ENCODE data around the gene ACTR1A.

Gene ACTR1A

GRCh38 chr10:102452672-102453340, 49.7 kb downstream of the ACTR1A start:
- peak; percentile 89 for DNase-seq

- DNase-seq, result no peak
Measured at GRCh38 chr10:102451105-102451969, 51.2 kb downstream of the ACTR1A start, which contains the start of gene C10orf95. TSS of gene C10orf95 (minus strand) at chr10:102451543. CDS start at chr10:102451093, 450 bp downstream.

GRCh38 chr10:102450374-102451104, 52.0 kb downstream of the ACTR1A start:
- peak; percentile 91 for DNase-seq

GRCh38 chr10:102450124-102450373, 52.5 kb downstream of the ACTR1A start:
- no peak for DNase-seq

GRCh38 chr10:102449321-102450123, 53.0 kb downstream of the ACTR1A start:
- DNase-seq, result peak; percentile 90

DNA sequence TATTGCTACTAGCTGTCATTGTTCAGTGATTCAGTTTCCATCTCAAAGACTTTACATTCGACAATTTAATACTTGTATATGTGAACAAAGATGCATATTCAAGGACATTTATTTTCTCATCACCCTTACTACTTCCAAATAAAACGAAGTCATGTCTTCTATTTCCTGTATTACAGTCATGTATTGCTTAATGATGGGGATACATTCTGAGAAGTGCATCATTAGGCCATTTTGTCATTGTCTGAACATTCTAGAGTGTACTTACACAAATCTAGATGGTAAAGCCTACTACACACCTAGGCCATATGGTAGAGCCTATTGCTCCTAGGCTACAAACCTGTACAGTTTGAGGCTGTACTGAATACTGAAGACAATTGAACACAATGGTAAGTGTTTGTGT, 57.7 kb downstream of the ACTR1A start:
- DNase-seq, result no peak

GRCh38 chr10:102438374-102438773, 64.1 kb downstream of the ACTR1A start:
- no peak for DNase-seq

DNA sequence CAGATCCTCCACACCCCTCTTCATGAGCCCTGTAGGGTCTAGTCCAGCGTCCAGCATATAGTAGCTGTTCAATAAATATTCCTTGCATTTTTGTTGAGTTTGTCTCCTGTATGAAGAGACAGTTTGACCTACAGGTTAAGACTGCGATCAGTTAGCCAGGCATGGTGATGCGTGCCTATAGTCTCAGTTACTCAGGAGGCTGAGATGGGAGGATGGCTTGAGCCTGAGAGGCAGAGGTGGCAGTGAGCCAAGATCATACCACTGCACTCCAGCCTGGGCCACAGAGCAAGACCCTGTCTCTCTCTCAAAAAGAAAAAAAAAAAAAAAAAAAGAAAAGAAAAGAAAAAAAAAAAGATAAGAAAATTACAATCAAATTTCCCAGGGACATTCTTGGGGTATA, 65.0 kb downstream of the ACTR1A start:
- DNase-seq, result no peak

DNA sequence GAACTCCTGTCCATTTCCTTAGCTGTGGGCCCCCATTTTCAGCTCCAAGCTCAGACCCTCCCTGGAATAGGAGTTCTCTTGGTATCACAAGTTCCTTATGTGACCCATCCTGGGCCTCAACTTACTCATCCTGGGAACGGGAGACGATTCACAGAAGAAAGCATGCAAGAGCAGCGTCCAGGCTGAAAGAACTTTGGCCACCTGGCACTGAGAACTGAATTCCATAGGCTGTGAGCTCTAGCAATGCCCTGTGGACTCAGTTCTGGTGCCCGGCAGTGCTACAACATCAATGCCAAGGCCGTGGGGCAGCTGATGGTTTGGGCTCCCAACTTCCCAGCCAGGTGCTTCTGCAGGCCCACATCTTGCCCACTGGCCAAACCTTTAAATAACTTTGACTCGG, 66.2 kb downstream of the ACTR1A start:
- no peak for DNase-seq

- peak; percentile 79 for DNase-seq
Measured at GRCh38 chr10:102435529-102436233, 66.8 kb downstream of the ACTR1A start.

GRCh38 chr10:102435133-102435497, 67.4 kb downstream of the ACTR1A start:
- DNase-seq, result no peak

DNA sequence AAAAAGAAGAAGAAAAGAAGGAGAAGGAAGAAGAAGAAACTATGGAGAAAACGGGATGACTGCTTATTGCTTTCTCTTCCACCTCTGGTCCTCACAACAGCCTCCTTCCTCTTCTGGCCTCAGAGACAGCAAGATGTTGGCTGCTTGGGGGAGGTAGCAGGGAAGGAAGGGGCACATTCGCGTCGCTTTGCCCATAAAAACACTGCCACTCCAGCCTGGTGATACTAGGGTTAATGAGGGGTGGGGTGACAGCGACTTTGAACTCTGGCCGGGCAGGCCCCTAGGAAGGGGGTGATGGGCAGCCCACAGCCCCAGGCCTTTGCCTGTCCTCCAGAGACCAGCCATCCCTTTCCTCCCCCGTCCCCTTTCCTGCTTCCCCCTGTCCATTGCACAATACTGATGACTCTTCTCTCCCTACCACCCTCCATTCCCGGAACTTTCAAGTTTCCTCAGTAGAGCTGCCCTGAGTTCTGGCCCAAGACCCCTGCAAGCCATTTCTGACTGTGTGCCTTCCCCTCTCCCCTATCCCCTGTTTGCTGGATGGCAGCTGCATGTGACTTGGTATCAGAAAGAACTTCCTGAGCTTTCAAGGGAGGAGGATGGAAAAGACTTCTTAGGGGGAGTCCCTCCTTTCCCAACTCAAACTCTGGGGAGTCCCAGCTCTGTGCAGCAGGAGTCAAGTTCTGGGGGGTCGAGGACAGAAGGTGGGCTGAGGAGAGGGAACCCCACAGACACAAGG, 67.9 kb downstream of the ACTR1A start:
- DNase-seq, result no peak

- no peak for DNase-seq
Measured at GRCh38 chr10:102433619-102434046, 68.9 kb downstream of the ACTR1A start.

DNA sequence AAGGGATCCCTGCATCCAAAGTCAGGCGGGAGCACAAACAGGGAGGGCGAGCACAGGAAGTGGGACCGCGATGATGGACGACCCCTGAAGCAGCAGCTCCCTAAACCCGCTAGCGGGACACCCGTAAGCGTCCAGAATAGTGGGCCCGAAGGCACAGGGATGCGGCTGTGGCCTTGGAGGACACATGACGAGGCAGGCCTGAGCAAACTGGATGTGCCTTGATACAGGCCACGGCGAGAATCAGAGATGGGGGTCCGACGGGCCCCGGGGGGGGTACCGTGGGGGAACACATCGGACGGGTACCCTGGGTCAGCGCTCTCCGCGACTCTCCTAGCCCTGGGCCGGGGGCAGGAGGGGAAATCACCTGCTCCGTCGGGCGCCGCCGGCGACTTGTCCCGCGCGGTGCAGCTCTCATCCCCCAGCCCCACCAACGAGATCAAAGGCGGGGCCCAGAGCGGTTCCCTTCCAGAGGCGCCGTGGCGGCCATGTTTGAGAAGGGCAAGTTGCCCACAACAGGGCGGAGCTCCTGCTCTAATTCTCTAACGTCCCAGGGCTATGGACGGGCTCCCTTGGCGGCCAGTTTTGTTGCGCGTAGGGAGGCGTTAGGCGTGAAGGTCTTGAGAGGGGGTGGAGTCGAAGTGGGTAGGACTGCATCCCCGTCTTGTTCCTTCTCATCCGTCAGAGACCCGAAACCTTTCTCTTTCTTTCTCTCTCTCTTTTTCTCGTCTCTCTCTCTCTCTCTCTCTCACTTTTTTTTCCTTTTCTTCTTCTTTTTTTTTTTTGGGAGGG, 70.2 kb downstream of the ACTR1A start, which contains the start of gene CUEDC2:
CUEDC2 (minus strand) TSS at position 413 of the 789 bp plus-strand sequence. CDS start 7,386 bp downstream, outside the sequence.
- DNase-seq, result peak; percentile 98

DNA sequence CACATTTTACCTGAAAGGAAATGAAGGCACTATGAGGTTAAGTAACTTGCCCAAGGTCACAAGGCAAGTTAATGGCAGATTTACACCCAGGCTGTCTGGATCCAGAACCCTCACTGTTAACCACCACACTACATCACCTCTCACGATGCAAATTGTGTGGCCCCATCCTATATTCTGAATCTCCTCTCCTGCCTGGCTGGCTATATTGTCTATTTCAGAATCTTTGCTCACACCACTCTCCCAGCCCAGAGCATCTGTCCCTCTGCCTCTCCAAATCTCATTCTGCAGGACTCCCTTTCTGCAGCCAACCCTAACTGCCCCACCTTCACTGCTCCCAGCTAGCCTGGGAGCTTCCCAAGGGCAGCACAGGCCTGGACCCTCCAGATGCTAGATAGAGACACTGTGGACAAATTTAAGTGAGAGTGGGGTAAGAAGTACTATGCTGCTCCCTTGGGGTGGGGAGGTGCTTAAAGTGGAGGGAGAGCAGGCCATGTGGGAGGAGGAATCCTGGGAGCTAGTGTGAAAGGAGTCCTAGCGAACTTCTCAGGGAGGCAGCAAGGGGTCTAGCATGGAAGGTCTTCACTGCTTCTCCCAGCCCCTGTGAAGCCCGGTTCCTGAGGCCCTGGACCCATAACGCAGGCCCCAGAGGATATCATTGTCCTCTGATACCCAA, 70.9 kb downstream of the ACTR1A start:
- DNase-seq, result no peak

- no peak for DNase-seq
Measured at GRCh38 chr10:102429468-102429867, 73.0 kb downstream of the ACTR1A start.
